Right ventricle myocardium superior (tissue), 1 donor: ENCODE data around the gene CLTB. TPM values are rescaled to one million over a fixed set of nuclear protein-coding genes. Genes with fewer than 3 reads are reported as not detected.

ENCODE experiments used
- ATAC-seq: fragments of 200-7000 bp; cut with Tn5 transposase; one replicate; pipeline ENCODE4 v1.9.1; 2020; ENCODE audit warnings: mild to moderate bottlenecking; ENCODE audit not compliant: poor library complexity
- DNase-seq: peaks from one replicate; pipeline ENCODE4 v3.0.0-alpha.2; 2020
- intact Hi-C: fragments of 100-400 bp; cut with DNase I; formaldehyde crosslinking; loops from one replicate; pipeline ENCODE4 v1.11.2; 2022
- total RNA-seq: library from RNA; stranded (reverse); fragmentation: NEBNext Ultra II Directional; extraction: Animal tissue kit (Norgen Biotek cat#: 25700); gene quantifications from one replicate; pipeline ENCODE4 v1.2.1, GENCODE V29; 2021
- donor health status: DM: no; HTN: yes; CAD: no; lungs with severe emphysema.

Gene CLTB
- total RNA-seq, 1 donor from 2014 or later = 209 TPM

- intact Hi-C loops = no loop called here
- ATAC-seq = peak; percentile 94
- peak; percentile 99 for DNase-seq
These were observed 27.8 kb downstream of the CLTB start, which contains the start of the genes HIGD2A and NOP16 for GRCh38 chr5:176388444-176389134. TSS of gene HIGD2A (plus strand) at chr5:176388751. CDS start at chr5:176388820, 69 bp downstream. TSS of gene NOP16 (minus strand) at chr5:176388598. CDS start at chr5:176388539, 59 bp downstream.

GRCh38 chr5:176388003-176388443, 28.3 kb downstream of the CLTB start:
- intact Hi-C loops = no loop called here
- ATAC-seq = no peak
- DNase-seq = no peak

GRCh38 chr5:176387384-176387925, 28.9 kb downstream of the CLTB start:
- no peak for DNase-seq
- ATAC-seq = no peak
- intact Hi-C loops = no loop called here

- ATAC-seq (no peak), DNase-seq (no peak)
- intact Hi-C loops = no loop called here
These were observed 29.8 kb downstream of the CLTB start for GRCh38 chr5:176386491-176386890.

GRCh38 chr5:176384991-176385390, 31.3 kb downstream of the CLTB start:
- intact Hi-C loops = no loop called here
- ATAC-seq (no peak), DNase-seq (no peak)

GRCh38 chr5:176384366-176384930, 31.9 kb downstream of the CLTB start:
- ATAC-seq (no peak), DNase-seq (no peak)
- intact Hi-C loops = no loop called here

- no peak for ATAC-seq
- DNase-seq = no peak
- intact Hi-C loops = no loop called here
These were observed 32.4 kb downstream of the CLTB start for GRCh38 chr5:176383961-176384360.

GRCh38 chr5:176383248-176383905, 33.0 kb downstream of the CLTB start:
- no peak for ATAC-seq
- intact Hi-C loops = no loop called here

GRCh38 chr5:176382721-176383120, 33.6 kb downstream of the CLTB start:
- intact Hi-C loops = no loop called here
- ATAC-seq = no peak
- DNase-seq = no peak

More at GRCh38 chr5:176383248-176383905, 33.0 kb downstream of the CLTB start:
- no peak for DNase-seq

- DNase-seq = no peak
- intact Hi-C loops = no loop called here
- ATAC-seq = peak; percentile 30
These were observed 34.4 kb downstream of the CLTB start for GRCh38 chr5:176381979-176382378.

GRCh38 chr5:176381423-176381822, 34.9 kb downstream of the CLTB start:
- ATAC-seq (peak; percentile 93), DNase-seq (no peak)
- intact Hi-C loops = no loop called here

GRCh38 chr5:176379881-176380280, 36.5 kb downstream of the CLTB start:
- ATAC-seq = no peak
- intact Hi-C loops = no loop called here
- DNase-seq = no peak

- DNase-seq = no peak
- peak; percentile 74 for ATAC-seq
- intact Hi-C loops = no loop called here
These were observed 43.1 kb downstream of the CLTB start for GRCh38 chr5:176373100-176373818.

GRCh38 chr5:176371621-176372539, 44.5 kb downstream of the CLTB start:
- intact Hi-C loops = no loop called here
- ATAC-seq = peak; percentile 21
- DNase-seq = no peak

GRCh38 chr5:176369934-176370711, 46.2 kb downstream of the CLTB start:
- DNase-seq (no peak), ATAC-seq (peak; percentile 6)
- intact Hi-C loops = no loop called here

GRCh38 chr5:176368726-176369125, 47.6 kb downstream of the CLTB start:
- ATAC-seq (no peak), DNase-seq (no peak)
- intact Hi-C loops = no loop called here

- intact Hi-C loops = no loop called here
- DNase-seq (no peak), ATAC-seq (no peak)
These were observed 50.0 kb downstream of the CLTB start for GRCh38 chr5:176366232-176366894.
